ENCODE data around the gene UBE2J1.
"Not testable (repeated sequence)": the region's sequence is repeated elsewhere in the genome, so short reads cannot be mapped to it uniquely, and the experiment has no call there.

Gene UBE2J1

GRCh38 chr6:89352278-89353117 is at the start of gene UBE2J1:
TSS of gene UBE2J1 (minus strand) at chr6:89352722. CDS start at chr6:89352569, 153 bp downstream.
- DNase-seq: peak; percentile 82

- DNase-seq: no peak
These were observed 48.4 kb upstream of the UBE2J1 start for GRCh38 chr6:89400912-89401399.

- DNase-seq: no peak
These were observed 47.5 kb upstream of the UBE2J1 start for GRCh38 chr6:89400050-89400449.

GRCh38 chr6:89398762-89399525 is 46.4 kb upstream of the UBE2J1 start:
- DNase-seq: no peak

- DNase-seq: not testable (repeated sequence)
These were observed 45.4 kb upstream of the UBE2J1 start for GRCh38 chr6:89397884-89398283.

GRCh38 chr6:89393659-89394058 is 41.1 kb upstream of the UBE2J1 start:
- no peak for DNase-seq

- no peak for DNase-seq
These were observed 40.3 kb upstream of the UBE2J1 start for GRCh38 chr6:89392823-89393222.

- DNase-seq: no peak
These were observed 36.3 kb upstream of the UBE2J1 start for GRCh38 chr6:89388846-89389245.

GRCh38 chr6:89387516-89388201 is 35.1 kb upstream of the UBE2J1 start:
- no peak for DNase-seq

- DNase-seq: no peak
These were observed 34.5 kb upstream of the UBE2J1 start for GRCh38 chr6:89386917-89387491.

- no peak for DNase-seq
These were observed 33.3 kb upstream of the UBE2J1 start for GRCh38 chr6:89385846-89386245.

GRCh38 chr6:89385156-89385667 is 32.7 kb upstream of the UBE2J1 start:
- no peak for DNase-seq

- DNase-seq: no peak
These were observed 28.5 kb upstream of the UBE2J1 start for GRCh38 chr6:89381031-89381430.

- DNase-seq: no peak
These were observed 26.8 kb upstream of the UBE2J1 start for GRCh38 chr6:89379281-89379680.

GRCh38 chr6:89378628-89379027 is 26.1 kb upstream of the UBE2J1 start:
- no peak for DNase-seq

- peak; percentile 51 for DNase-seq
These were observed 23.1 kb upstream of the UBE2J1 start for GRCh38 chr6:89375427-89376267.

- DNase-seq: no peak
These were observed 20.0 kb upstream of the UBE2J1 start for GRCh38 chr6:89372506-89372901.

GRCh38 chr6:89371849-89372505 is 19.5 kb upstream of the UBE2J1 start:
- DNase-seq: peak; percentile 89

GRCh38 chr6:89368999-89369398 is 16.5 kb upstream of the UBE2J1 start:
- DNase-seq: no peak

- DNase-seq: peak; percentile 76
These were observed 15.6 kb upstream of the UBE2J1 start for GRCh38 chr6:89368107-89368506.

- no peak for DNase-seq
These were observed 12.1 kb upstream of the UBE2J1 start for GRCh38 chr6:89364586-89364985.
